Activated CD4-positive, alpha-beta T cell treated with anti-CD3 and anti-CD28 coated beads, Interleukin-2, amount 50 U/mL, for 4 hours (primary cell): ENCODE data around the gene ZNF138.

Source experiments
- DNase-seq, 2 experiments: peaks; one replicate each; pipeline ENCODE4 v3.0.0-alpha.2; 2020

ZNF138 gene

GRCh38 chr7:64876792-64877713 lies 82.8 kb downstream of the ZNF138 start:
- peak; percentile 39 to 49 for DNase-seq

- DNase-seq = no peak
Measured at GRCh38 chr7:64877714-64878610, 83.7 kb downstream of the ZNF138 start.

- DNase-seq = no peak
Measured at GRCh38 chr7:64878684-64879083, 84.5 kb downstream of the ZNF138 start.

GRCh38 chr7:64879086-64879730 lies 85.0 kb downstream of the ZNF138 start:
- DNase-seq = no peak

GRCh38 chr7:64879800-64880199 lies 85.6 kb downstream of the ZNF138 start:
- no peak for DNase-seq

GRCh38 chr7:64880322-64881297 lies 86.4 kb downstream of the ZNF138 start:
- DNase-seq = no peak

GRCh38 chr7:64881461-64882287 lies 87.4 kb downstream of the ZNF138 start:
- no peak for DNase-seq

GRCh38 chr7:64882341-64883112 lies 88.3 kb downstream of the ZNF138 start:
- no peak for DNase-seq
